Type B pancreatic cell (in vitro differentiated cells): Measurements from ENCODE around the gene OPRD1. TPM values are rescaled to one million over a fixed set of nuclear protein-coding genes. Genes with fewer than 3 reads are reported as not detected.

ENCODE experiments used
- DNase-seq: peaks from one replicate; pipeline ENCODE4 v3.0.0; 2021; ENCODE audit warnings: mixed read lengths; ENCODE audit not compliant: unreplicated experiment; ENCODE audit errors: extremely low spot score
- H3K27ac Mint-ChIP-seq: 2 replicates; pipeline ENCODE4 v1.8.0; 2021; ENCODE audit warnings: mild to moderate bottlenecking, mixed read lengths
- H3K27me3 Mint-ChIP-seq: 2 replicates; pipeline ENCODE4 v1.8.0; 2021; ENCODE audit warnings: mixed read lengths
- H3K36me3 Mint-ChIP-seq: 2 replicates; pipeline ENCODE4 v1.8.0; 2021; ENCODE audit warnings: mixed read lengths
- H3K4me1 Mint-ChIP-seq: one replicate; pipeline ENCODE4 v1.8.0; 2021; ENCODE audit warnings: mixed read lengths; ENCODE audit not compliant: unreplicated experiment
- H3K4me3 Mint-ChIP-seq: 2 replicates; pipeline ENCODE4 v1.8.0; 2021; ENCODE audit warnings: mild to moderate bottlenecking, mixed read lengths
- H3K9me3 Mint-ChIP-seq: 2 replicates; pipeline ENCODE4 v1.8.0; 2021; ENCODE audit warnings: mixed read lengths
- CTCF ChIP-seq: fragments of 200-600 bp; sonication (generic); conservative IDR thresholded peaks from 2 replicates; pipeline ENCODE4 v1.5.0; 2021; ENCODE audit warnings: antibody characterized with exemption, mild to moderate bottlenecking
- total RNA-seq: library from RNA; stranded (reverse); gene quantifications from 2 replicates; pipeline ENCODE4 v1.2.1, GENCODE V29; 2021; ENCODE audit warnings: low replicate concordance

Gene OPRD1
- total RNA-seq, 1 donor from 2014 or later, result 1.1 TPM

- no peak for DNase-seq
- H3K27ac Mint-ChIP-seq, result no peak overlapping the region
Observed at GRCh38 chr1:28910379-28911115, 98.6 kb downstream of the OPRD1 start.

GRCh38 chr1:28913786-28914227, 101.8 kb downstream of the OPRD1 start:
- no peaks in the 10 kb centered on the region for H3K9me3 Mint-ChIP-seq
- peak overlapping the region; percentile 79 for H3K27ac Mint-ChIP-seq
- H3K36me3 Mint-ChIP-seq, result no peaks in the 10 kb centered on the region
- DNase-seq, result no peak
- H3K4me3 Mint-ChIP-seq, result peak overlapping the region; percentile 85
- H3K4me1 Mint-ChIP-seq, result peaks cover 21% of the 10 kb centered on the region
- TF ChIP-seq CTCF, result no peak
- no peaks in the 10 kb centered on the region for H3K27me3 Mint-ChIP-seq

More at GRCh38 chr1:28910379-28911115, 98.6 kb downstream of the OPRD1 start:
- H3K9me3 Mint-ChIP-seq, result no peaks in the 10 kb centered on the region
- H3K36me3 Mint-ChIP-seq, result peaks cover 5% of the 10 kb centered on the region
- H3K4me3 Mint-ChIP-seq, result no peak overlapping the region
- no peak for TF ChIP-seq CTCF
- H3K4me1 Mint-ChIP-seq, result peaks cover 16% of the 10 kb centered on the region
- H3K27me3 Mint-ChIP-seq, result no peaks in the 10 kb centered on the region

DNA sequence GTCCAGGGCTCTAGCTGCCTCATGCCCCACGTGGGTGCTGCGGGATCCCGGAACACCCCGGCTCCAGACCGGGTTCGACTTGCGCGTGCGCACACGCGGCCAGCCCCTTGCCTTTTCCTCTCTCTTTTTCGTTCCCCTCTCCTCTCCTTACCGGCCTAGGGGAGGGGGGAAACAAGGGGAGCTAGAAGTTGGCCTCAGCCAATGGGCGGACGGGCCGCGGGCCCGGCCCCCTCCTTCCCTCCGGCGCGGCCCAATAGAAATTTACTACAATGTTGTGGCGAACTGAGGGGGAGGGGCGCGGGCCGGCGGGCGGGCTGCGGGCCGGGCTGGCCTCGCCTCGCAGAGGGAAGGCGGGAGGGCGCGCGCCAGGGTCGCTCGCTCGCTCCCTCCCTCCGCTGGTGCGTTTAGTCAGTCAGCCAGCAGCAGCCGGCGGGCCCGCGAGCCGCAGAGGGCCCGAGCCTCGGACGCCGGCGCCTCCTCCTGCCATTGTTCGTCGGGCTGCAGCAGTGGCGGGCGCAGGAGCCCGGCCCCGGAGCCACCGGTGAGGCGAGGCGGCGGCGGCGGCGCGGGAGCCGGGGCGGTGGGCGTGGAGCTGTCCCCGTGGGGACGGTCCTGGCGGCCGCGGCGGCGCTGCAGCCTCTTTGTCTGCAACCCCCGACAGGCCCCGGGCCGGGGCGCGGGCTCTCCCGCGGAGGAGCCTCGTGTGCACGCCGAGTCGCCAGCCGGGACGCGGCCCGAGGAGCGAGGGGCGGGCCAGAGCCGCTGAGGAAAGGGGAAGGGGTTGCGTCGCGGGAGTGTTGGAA, 102.5 kb downstream of the OPRD1 start, which contains the start of gene EPB41:
Gene EPB41, plus strand, starts transcription at position 342 of the 803 bp plus-strand sequence. CDS start 72,869 bp downstream, outside the sequence.
- Mint-ChIP-seq H3K4me3 (peak within 1 kb of the TSS; percentile 98), H3K27me3 (no peaks in the 10 kb centered on the region), H3K4me1 (peaks cover 23% of the 10 kb centered on the region), H3K36me3 (no peaks in the 10 kb centered on the region), H3K9me3 (no peaks in the 10 kb centered on the region), H3K27ac (peak within 1 kb of the TSS; percentile 95)
- peak; percentile 95 for DNase-seq
- TF ChIP-seq CTCF, result peak; percentile 41

- Mint-ChIP-seq H3K36me3 (no peaks in the 10 kb centered on the region), H3K9me3 (no peaks in the 10 kb centered on the region), H3K27ac (peak overlapping the region; percentile 95), H3K27me3 (no peaks in the 10 kb centered on the region), H3K4me1 (peaks cover 27% of the 10 kb centered on the region), H3K4me3 (peak overlapping the region; percentile 98)
- no peak for TF ChIP-seq CTCF
- DNase-seq, result no peak
Observed at GRCh38 chr1:28915031-28915895, 103.3 kb downstream of the OPRD1 start.

GRCh38 chr1:28917757-28918118, 105.8 kb downstream of the OPRD1 start:
- no peak overlapping the region for H3K27ac Mint-ChIP-seq
- no peaks in the 10 kb centered on the region for H3K27me3 Mint-ChIP-seq
- no peak for TF ChIP-seq CTCF
- H3K9me3 Mint-ChIP-seq, result no peaks in the 10 kb centered on the region
- DNase-seq, result no peak
- no peak overlapping the region for H3K4me3 Mint-ChIP-seq
- H3K4me1 Mint-ChIP-seq, result peaks cover 28% of the 10 kb centered on the region
- H3K36me3 Mint-ChIP-seq, result no peaks in the 10 kb centered on the region
